Aorta (tissue), 5 donors: ENCODE data around the gene CCDC171. TPM values are rescaled to one million over a fixed set of nuclear protein-coding genes. Genes with fewer than 3 reads are reported as not detected.

ENCODE experiments used
- ATAC-seq: fragments of 200-7000 bp; cut with Tn5 transposase; one replicate; pipeline ENCODE4 v1.9.1; 2022; ENCODE audit warnings: moderate library complexity; ENCODE audit not compliant: low FRiP score
- DNase-seq, 2 donors: peaks; one replicate each; pipeline ENCODE4 v3.0.0-alpha.2; 2020
- H3K27ac ChIP-seq, 2 donors: one replicate each; pipeline ENCODE4 v1.5.1; 2013; ENCODE audit warnings: low read length in 2 of 2, mild to moderate bottlenecking in 2 of 2, moderate library complexity in 2 of 2, control low read depth in 1 of 2, inconsistent platforms in 1 of 2, low read depth in 1 of 2
- H3K27me3 ChIP-seq, 2 donors: one replicate each; pipeline ENCODE4 v1.6.1; 2013; ENCODE audit warnings: control low read depth in 1 of 2, low read length in 1 of 2, mild to moderate bottlenecking in 1 of 2, moderate library complexity in 1 of 2; ENCODE audit not compliant: insufficient read depth in 2 of 2, control insufficient read depth in 1 of 2
- H3K36me3 ChIP-seq, 2 donors: one replicate each; pipeline ENCODE4 v1.6.1; 2013; ENCODE audit warnings: control low read depth in 1 of 2, low read length in 1 of 2, mild to moderate bottlenecking in 1 of 2; ENCODE audit not compliant: insufficient read depth in 2 of 2, control insufficient read depth in 1 of 2
- H3K4me1 ChIP-seq, 2 donors: one replicate each; pipeline ENCODE4 v1.6.1; 2013; ENCODE audit warnings: low read length in 2 of 2, control low read depth in 1 of 2, mild to moderate bottlenecking in 1 of 2, moderate library complexity in 1 of 2; ENCODE audit not compliant: insufficient read depth in 2 of 2, control insufficient read depth in 1 of 2
- H3K4me3 ChIP-seq, 2 donors: one replicate each; pipeline ENCODE4 v1.5.1; 2013; ENCODE audit warnings: low read length in 2 of 2, control low read depth in 1 of 2, mild to moderate bottlenecking in 1 of 2
- H3K9me3 ChIP-seq: one replicate; pipeline ENCODE4 v1.6.1; 2013; ENCODE audit warnings: mild to moderate bottlenecking, low read length; ENCODE audit not compliant: control insufficient read depth
- WGBS, 2 donors: extraction: QIAGEN DNeasy Blood & Tissue Kit; methylation state at CpG; one replicate each; pipeline ENCODE4 v1.1.7; 2013; 5-methylcytosine and 5-hydroxymethylcytosine counted together
- intact Hi-C, 2 donors: fragments of 100-400 bp; cut with DNase I; formaldehyde crosslinking; loops; one replicate each; pipeline versions ENCODE4 v1.14.2 to v1.15.0; 2022
- polyA plus RNA-seq, 2 donors: library from polyadenylated mRNA; stranded (reverse); fragments of 200-250 nt; gene quantifications; one replicate each; pipeline ENCODE4 v1.2.3, GENCODE V29; 2013
- total RNA-seq, 2 donors: library from RNA; stranded (reverse); fragmentation: NEBNext Ultra II Directional; extraction: Animal tissue kit (Norgen Biotek cat#: 25700); gene quantifications; one replicate each; pipeline ENCODE4 v1.2.1, GENCODE V29; 2021
- donor health status: healthy with polysubstance abuse.
- donor health status: Bipolar disorder and iron deficiency.
- donor health status: DM: no; HTN: no; CAD: no.
- donor health status: DM: no; HTN: no; CAD: no.
- donor health status: DM: yes; HTN: yes; CAD: no.

The CCDC171 gene
- total and polyA plus RNA-seq, 4 donors, result 0.13 to 5.4 (median 3.1) TPM

DNA sequence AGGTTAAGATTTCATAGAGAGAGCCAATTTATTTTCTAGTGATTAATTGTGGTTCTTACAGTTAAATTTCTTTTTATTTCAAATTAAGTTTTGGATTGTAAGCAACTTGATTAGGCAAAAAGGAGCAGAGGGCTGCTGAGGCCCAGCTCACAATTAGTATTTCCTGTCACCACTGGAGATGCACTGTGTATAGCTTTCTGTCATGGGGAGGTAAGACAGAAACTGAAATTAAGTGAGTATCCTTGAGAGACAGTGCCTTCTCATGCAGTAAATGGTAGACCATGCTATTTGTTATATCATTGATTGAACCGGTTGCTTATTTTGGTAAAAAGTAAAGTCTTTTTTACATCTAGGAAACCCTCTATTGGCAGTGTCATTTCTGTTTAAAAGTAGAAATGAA is 190.7 kb downstream of the CCDC171 start:
- WGBS, 2 donors, result 96 to 99% methylated on average over 1 of the region's 1 CpG

DNA sequence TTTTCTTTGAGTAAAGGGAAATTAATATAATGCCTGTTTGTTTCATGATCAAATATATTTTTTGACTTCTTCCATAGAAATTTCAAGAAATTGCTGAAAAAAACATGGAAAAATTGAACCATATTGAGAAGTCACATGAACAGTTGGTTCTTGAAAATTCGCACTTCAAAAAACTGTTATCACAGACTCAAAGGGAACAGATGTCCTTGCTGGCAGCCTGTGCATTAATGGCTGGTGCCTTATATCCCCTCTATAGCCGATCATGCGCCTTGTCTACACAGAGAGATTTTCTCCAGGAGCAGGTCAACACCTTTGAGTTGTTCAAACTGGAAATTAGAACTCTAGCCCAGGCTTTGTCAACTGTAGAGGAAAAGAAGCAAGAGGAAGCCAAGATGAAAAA is 191.4 kb downstream of the CCDC171 start:
- WGBS, 2 donors, result 90 to 95% methylated on average over 3 of the region's 3 CpGs
- H3K4me3 ChIP-seq, result no peak overlapping the region
- DNase-seq (no peak), ATAC-seq (no peak)
- no peaks in the 10 kb centered on the region for H3K9me3 ChIP-seq
- no peak overlapping the region for H3K27ac ChIP-seq
- H3K36me3 ChIP-seq, result no peaks in the 10 kb centered on the region
- intact Hi-C loops, result no loop called here
- H3K4me1 ChIP-seq, result no peaks in the 10 kb centered on the region
- H3K27me3 ChIP-seq, result no peaks in the 10 kb centered on the region

More for the DNA sequence above, 190.7 kb downstream of the CCDC171 start:
- H3K9me3 ChIP-seq, result no peaks in the 10 kb centered on the region
- no peak for ATAC-seq
- H3K27me3 ChIP-seq, result no peaks in the 10 kb centered on the region
- H3K4me1 ChIP-seq, result no peaks in the 10 kb centered on the region
- intact Hi-C loops, result no loop called here
- no peak overlapping the region for H3K4me3 ChIP-seq
- H3K27ac ChIP-seq, result no peak overlapping the region
- no peak for DNase-seq
- no peaks in the 10 kb centered on the region for H3K36me3 ChIP-seq

- WGBS, 2 donors, result 92 to 93% methylated on average over 7 of the region's 7 CpGs
- no peaks in the 10 kb centered on the region for H3K27me3 ChIP-seq
- H3K9me3 ChIP-seq, result no peaks in the 10 kb centered on the region
- no peak overlapping the region for H3K27ac ChIP-seq
- no peak overlapping the region for H3K4me3 ChIP-seq
- DNase-seq, result no peak
- no peaks in the 10 kb centered on the region for H3K36me3 ChIP-seq
- H3K4me1 ChIP-seq, result no peaks in the 10 kb centered on the region
- ATAC-seq, result no peak
- intact Hi-C loops, result no loop called here
These were observed 194.1 kb downstream of the CCDC171 start for GRCh38 chr9:15746905-15747304.

DNA sequence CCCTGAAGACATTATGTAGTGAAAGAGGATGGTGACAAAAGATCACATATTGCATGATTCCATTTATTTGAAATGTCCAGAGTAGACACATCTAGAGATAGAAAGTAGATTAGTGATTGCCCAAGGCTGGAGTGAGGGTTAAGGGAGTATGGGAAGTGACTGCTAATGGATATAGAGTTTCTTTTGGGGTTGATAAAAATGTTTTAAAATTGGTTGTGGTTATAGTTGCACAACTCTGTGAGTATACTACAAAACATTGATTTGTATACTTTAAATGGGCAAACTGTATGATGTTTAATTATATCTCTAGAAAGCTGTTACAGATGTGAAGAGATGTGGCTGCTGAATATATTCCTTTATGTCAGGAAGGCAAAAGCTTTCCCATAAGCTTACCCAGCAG is 202.8 kb downstream of the CCDC171 start:
- ATAC-seq, result no peak
- H3K9me3 ChIP-seq, result no peaks in the 10 kb centered on the region
- no peak for DNase-seq

DNA sequence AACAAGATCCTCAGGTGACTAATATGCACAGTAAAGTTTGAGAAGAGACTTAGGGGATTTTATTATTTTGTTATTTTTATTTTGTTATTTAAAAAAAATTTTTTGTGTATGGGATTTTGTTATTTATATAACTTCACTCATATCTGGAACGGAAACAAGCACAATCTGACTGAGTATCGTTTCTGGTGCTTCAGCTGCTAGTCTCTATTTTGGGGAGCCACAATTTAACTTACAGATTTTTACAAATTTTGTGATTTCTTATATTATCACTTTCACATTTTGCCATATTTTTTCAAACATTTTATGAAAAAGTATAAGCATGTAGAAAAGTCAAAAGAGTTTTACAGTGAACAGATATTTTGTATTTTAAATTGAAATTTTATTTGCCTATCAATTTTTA is 208.7 kb downstream of the CCDC171 start:
- intact Hi-C loops, result no loop called here
- DNase-seq, result no peak
- no peaks in the 10 kb centered on the region for H3K9me3 ChIP-seq

More for the DNA sequence above, 202.8 kb downstream of the CCDC171 start:
- no peaks in the 10 kb centered on the region for H3K36me3 ChIP-seq
- H3K27ac ChIP-seq, result no peak overlapping the region
- H3K4me3 ChIP-seq, result no peak overlapping the region
- no peaks in the 10 kb centered on the region for H3K27me3 ChIP-seq
- no peaks in the 10 kb centered on the region for H3K4me1 ChIP-seq
- intact Hi-C loops, result no loop called here

GRCh38 chr9:15763371-15763770 is 210.5 kb downstream of the CCDC171 start:
- ATAC-seq, result no peak

More for the DNA sequence above, 208.7 kb downstream of the CCDC171 start:
- no peak overlapping the region for H3K27ac ChIP-seq
- ATAC-seq, result no peak
- no peak overlapping the region for H3K4me3 ChIP-seq
- 63 to 79% methylated on average over 2 of the region's 2 CpGs for WGBS, 2 donors
- H3K27me3 ChIP-seq, result no peaks in the 10 kb centered on the region
- no peaks in the 10 kb centered on the region for H3K4me1 ChIP-seq
- H3K36me3 ChIP-seq, result no peaks in the 10 kb centered on the region

GRCh38 chr9:15764131-15764530 is 211.3 kb downstream of the CCDC171 start:
- no peaks in the 10 kb centered on the region for H3K4me1 ChIP-seq
- H3K4me3 ChIP-seq, result no peak overlapping the region
- H3K27ac ChIP-seq, result no peak overlapping the region
- no peaks in the 10 kb centered on the region for H3K27me3 ChIP-seq
- no peak for ATAC-seq
- 91 to 94% methylated on average over 2 of the region's 2 CpGs for WGBS, 2 donors
- no peaks in the 10 kb centered on the region for H3K36me3 ChIP-seq
- intact Hi-C loops, result no loop called here
- DNase-seq, result no peak
- H3K9me3 ChIP-seq, result no peaks in the 10 kb centered on the region

More at GRCh38 chr9:15763371-15763770, 210.5 kb downstream of the CCDC171 start:
- H3K36me3 ChIP-seq, result no peaks in the 10 kb centered on the region
- H3K27ac ChIP-seq, result no peak overlapping the region
- WGBS, 2 donors, result 71 to 73% methylated on average over 1 of the region's 1 CpG
- H3K27me3 ChIP-seq, result no peaks in the 10 kb centered on the region
- H3K4me3 ChIP-seq, result no peak overlapping the region
- no peak for DNase-seq
- no peaks in the 10 kb centered on the region for H3K4me1 ChIP-seq
- no peaks in the 10 kb centered on the region for H3K9me3 ChIP-seq
- intact Hi-C loops, result no loop called here

DNA sequence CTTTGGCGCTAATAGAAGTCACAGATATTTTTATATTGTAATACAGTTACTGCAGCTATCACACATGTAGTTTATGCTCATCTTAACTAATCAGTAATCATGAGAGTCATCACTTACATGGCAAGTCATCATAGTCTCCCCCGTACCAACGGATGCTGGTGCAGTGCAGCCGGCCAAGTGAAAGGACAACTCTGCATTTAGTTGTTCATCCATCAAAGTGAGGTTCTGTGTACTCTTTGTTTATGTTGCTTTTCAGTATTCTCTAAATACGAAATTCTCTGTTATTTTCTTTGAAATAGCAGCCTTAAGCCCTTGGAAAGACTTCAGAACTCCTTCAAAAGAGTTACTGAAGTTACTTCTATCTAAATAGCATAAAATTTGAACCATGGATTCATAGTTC is 216.7 kb downstream of the CCDC171 start:
- H3K4me3 ChIP-seq, result no peak overlapping the region
- no peaks in the 10 kb centered on the region for H3K27me3 ChIP-seq
- H3K9me3 ChIP-seq, result no peaks in the 10 kb centered on the region
- intact Hi-C loops, result no loop called here
- DNase-seq (no peak), ATAC-seq (no peak)
- no peak overlapping the region for H3K27ac ChIP-seq
- H3K36me3 ChIP-seq, result no peaks in the 10 kb centered on the region
- H3K4me1 ChIP-seq, result no peaks in the 10 kb centered on the region
- WGBS, 2 donors, result 65 to 66% methylated on average over 5 of the region's 5 CpGs

GRCh38 chr9:15778861-15779260 is 226.0 kb downstream of the CCDC171 start:
- Histone ChIP-seq H3K27ac (no peak overlapping the region), H3K4me3 (no peak overlapping the region), H3K27me3 (no peaks in the 10 kb centered on the region), H3K9me3 (no peaks in the 10 kb centered on the region), H3K36me3 (no peaks in the 10 kb centered on the region), H3K4me1 (peaks cover 0 to 2% of the 10 kb centered on the region in 2 donors)
- no peak for ATAC-seq
- WGBS, 2 donors, result 92 to 93% methylated on average over 5 of the region's 5 CpGs
- intact Hi-C loops, result no loop called here
- no peak for DNase-seq
